ENCODE results near the gene PRSS36. TPM values are rescaled to one million over a fixed set of nuclear protein-coding genes. Genes with fewer than 3 reads are reported as not detected.
"Not testable (repeated sequence)": the region's sequence is repeated elsewhere in the genome, so short reads cannot be mapped to it uniquely, and the experiment has no call there.

The PRSS36 gene
- 0.12 TPM in 1 of 2 replicates, not detected in the other for total RNA-seq (2014; rRNA removed; shearing (Covaris generic))

GRCh38 chr16:31149894-31150890 is at the start of gene PRSS36:
TSS of gene PRSS36 (minus strand) at chr16:31150066. CDS start at chr16:31150035, 31 bp downstream.
- no peak for DNase-seq (ENCODE audit: low spot score)

GRCh38 chr16:31199430-31200041 is 49.7 kb upstream of the PRSS36 start:
- DNase-seq (ENCODE audit: low spot score) = no peak

DNA sequence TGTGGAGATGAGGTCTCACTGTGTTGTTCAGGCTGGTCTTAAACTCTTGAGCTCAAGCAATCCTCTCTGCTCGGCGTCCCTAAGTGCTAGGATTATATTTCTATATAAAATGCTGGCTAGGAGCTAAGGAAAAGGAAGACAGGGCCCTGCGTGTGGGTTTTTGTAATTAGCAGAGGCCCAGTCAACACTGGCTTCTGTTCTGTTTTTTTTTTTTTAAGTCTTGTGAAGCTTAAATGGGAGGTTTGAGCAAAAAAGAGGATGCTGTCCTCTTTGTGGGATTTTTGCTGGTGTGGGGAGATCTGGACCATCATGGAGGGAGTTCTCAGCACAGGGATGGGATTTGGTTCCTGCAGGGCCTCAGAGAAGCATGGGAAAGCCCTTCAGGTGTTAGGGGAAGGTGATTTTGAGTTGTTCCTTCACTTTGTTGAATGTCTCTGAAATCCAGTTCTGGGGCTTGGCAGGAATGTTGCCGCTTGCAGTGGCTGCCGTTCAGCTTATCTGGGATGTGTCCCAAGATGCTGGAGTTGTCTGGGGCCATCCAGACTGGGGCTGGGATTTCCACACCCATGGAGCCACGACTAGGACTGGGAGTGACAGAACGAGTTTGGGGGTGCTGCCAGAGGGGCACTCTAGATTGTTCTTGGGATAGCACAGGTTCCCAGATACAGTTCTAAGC is 48.5 kb upstream of the PRSS36 start:
- no peak for DNase-seq (ENCODE audit: low spot score)

DNA sequence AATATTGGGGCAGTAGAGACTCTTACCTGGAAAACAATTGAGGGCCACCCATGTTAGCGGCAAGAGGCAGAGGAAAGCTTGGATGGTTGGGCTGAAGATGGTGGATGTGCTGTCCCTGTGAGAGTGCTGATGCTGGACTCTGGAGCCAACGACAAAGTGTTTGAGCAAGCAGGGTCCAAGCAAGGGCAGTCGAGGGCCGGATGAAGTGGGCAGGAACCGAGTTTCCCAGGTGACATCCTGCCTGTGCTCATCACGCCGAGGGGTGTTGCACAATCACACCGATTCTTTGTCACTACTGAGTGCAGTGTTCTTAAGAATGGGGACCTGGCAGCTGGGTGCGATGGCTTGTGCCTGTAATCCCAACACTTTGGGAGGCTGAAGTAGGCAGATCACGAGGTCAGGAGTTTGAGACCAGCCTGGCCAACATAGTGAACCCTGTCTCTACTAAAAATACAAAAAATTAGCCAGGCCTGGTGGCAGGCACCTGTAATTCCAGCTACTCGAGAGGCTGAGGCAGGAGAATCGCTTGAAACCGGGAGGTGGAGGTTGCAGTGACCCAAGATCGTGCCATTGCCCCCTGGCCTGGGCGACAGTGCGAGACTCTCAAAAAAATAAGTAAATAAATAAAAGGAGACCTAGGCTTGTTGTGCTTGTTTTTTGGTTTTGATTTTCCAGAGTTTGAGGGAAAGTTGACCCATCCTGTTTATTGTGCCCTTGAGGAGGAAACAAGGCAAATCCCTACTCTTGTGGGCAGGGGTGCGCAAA is 46.6 kb upstream of the PRSS36 start:
- no peak for DNase-seq (ENCODE audit: low spot score)

- DNase-seq (ENCODE audit: low spot score) = not testable (repeated sequence)
Observed at GRCh38 chr16:31195861-31196260, 46.0 kb upstream of the PRSS36 start.

DNA sequence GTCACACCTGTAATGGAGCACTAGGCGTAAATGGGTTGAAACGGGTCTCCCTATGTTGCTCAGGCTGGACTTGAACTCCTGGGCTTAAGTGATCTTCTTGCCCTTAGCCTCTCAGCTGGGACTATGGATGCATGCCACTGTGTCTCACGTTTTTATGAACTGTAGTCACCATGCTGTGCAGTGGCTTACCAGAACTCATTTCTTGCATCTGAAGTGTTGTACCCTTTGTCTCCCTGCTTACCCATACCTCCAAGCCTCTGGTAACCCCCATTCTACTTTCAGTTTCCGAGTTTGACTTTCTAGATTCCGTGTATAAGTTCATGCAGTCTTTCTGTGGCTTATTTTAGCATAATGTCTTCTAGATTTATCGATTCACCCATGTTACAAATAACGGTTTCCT is 45.0 kb upstream of the PRSS36 start:
- no peak for DNase-seq (ENCODE audit: low spot score)

GRCh38 chr16:31193874-31194273 is 44.0 kb upstream of the PRSS36 start:
- DNase-seq (ENCODE audit: low spot score) = no peak

DNA sequence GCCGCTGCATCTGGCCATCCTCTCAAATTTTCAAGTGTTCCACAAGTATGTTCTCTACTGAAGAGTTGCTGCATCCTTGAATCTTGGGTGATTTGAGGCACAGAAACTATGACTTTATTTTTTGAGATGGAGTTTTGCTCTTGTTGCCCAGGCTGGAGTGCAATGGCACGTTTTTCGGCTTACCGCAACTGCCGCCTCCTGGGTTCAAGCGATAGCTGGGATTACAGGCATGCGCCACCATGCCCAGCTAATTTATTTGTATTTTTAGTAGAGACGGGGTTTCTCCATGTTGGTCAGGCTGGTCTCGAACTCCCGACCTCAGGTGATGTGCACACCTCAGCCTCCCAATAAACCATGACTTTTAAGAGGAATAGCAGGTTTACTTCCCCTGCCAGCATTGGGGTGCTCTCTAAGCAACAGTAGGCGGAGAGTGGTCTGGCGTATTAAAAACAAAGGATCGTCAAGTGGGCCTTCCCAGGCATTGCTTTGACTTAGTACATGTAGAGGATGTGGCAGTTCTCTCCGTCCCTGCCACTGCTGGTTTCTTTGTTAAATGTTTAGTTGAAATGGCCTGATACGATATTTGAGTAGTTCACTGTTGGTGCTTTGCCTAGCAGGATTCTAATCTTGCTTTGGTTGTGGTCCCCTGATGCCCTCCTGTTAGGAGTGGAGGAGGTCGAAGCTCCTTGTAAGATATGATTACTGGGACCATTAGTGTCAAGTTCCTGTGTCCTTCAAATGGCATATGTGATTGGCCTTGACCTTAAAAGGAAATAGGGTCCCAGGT is 43.2 kb upstream of the PRSS36 start:
- no peak for DNase-seq (ENCODE audit: low spot score)

GRCh38 chr16:31191697-31192428 is 42.0 kb upstream of the PRSS36 start:
- DNase-seq (ENCODE audit: low spot score) = no peak

- no peak for DNase-seq (ENCODE audit: low spot score)
Observed at GRCh38 chr16:31190818-31191444, 41.1 kb upstream of the PRSS36 start.

DNA sequence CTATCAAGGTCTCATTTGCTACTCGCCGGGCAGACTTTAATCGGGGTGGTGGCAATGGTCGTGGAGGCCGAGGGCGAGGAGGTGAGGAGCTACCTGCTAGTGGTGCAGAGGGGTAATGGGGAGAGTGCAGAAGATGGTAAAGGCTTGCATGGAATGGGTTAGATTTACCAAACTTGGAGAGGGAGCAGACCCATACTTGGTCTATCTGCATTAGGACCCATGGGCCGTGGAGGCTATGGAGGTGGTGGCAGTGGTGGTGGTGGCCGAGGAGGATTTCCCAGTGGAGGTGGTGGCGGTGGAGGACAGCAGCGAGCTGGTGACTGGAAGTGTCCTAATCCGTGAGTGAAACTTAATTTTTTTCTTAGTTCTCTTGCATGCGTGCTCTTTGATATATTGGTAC is 40.2 kb upstream of the PRSS36 start:
- DNase-seq (ENCODE audit: low spot score) = no peak

- no peak for DNase-seq (ENCODE audit: low spot score)
Observed at GRCh38 chr16:31189412-31189778, 39.5 kb upstream of the PRSS36 start.

GRCh38 chr16:31188450-31189411 is 38.9 kb upstream of the PRSS36 start:
- no peak for DNase-seq (ENCODE audit: low spot score)

GRCh38 chr16:31187808-31188189 is 37.9 kb upstream of the PRSS36 start:
- DNase-seq (ENCODE audit: low spot score) = no peak

DNA sequence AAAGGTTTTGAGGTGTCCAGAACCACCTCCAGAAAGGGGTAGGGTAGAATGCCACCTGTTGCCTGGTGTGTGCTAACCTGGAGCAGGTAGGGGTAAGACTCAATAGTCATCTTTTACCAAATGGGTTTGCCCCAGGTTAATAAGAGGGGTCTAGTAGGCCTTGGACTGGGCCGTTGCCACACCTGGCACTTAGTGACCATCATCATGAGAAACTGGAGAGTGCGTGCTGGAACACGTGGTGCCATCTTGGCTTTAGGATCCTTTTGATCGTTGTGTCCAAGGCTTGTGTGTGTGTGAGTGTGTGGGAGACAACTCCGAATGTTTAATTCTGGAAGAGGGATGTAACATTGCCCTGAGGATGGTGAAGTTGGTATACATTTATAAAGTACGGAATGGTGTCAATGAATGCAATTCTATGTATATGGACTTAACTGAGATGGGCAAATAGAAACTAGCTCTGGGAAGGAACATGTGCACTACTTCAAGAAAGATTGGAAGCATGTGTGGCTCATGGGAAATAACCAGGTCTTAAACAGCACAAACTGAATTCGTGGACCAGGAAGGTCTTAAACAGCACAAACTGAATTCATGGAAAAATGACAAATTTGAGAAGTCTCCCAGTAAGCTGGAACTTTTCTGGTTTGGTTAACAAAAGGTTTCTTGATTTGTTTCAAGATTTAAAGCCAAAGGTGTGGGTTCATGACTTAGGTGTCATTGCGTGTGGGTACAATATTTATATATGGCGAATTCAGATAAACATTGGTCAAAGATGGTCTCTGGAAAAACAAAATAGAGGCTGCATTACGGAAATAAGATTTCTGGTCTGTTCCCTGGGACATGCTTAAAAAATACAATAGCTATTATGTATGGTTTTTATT is 37.3 kb upstream of the PRSS36 start:
- DNase-seq (ENCODE audit: low spot score) = no peak

DNA sequence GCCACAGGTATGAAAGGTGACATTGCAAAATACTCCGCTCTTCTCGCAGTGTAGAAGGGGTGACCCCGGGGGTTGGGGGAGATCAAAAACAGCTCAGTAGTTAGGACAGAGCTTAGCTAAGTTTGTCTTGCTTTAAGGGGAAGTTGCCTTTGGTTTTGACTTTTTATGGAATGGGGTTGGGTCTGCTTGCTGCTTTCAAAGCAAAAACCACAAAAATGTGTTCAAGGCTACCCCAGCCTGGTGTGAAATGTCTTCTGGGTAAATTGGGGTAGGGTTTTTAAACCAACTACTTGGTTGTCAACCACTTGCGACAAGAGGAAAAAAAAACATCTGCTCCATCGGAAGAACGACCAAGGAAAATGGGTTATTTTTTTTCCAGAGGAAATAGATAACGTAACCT is 36.3 kb upstream of the PRSS36 start:
- no peak for DNase-seq (ENCODE audit: low spot score)

DNA sequence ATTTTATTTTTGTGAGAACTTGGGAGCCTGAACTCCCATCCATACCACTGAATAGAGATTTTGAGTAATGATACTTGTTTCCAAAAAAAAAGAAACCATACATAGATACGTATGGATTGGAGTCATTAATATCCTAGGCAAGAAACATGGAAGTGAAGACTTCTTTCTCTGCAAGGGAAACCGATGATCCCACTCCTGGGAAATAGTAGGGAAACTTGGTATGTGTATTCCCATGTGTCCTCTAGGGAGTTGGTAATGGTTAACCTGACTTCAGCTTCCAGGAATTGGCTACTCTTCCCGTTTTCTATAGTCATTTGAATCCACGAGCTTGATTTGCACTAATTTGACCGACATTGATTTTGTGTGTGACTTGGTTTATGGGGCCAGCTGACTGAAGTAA is 35.5 kb upstream of the PRSS36 start:
- DNase-seq (ENCODE audit: low spot score) = no peak

GRCh38 chr16:31184888-31185287 is 35.0 kb upstream of the PRSS36 start:
- no peak for DNase-seq (ENCODE audit: low spot score)
